Omental fat pad (tissue), 4 donors: ENCODE results near the gene PLXNC1. TPM values are rescaled to one million over a fixed set of nuclear protein-coding genes. Genes with fewer than 3 reads are reported as not detected.

Experiments used
- ATAC-seq: fragments of 150-250 bp; one replicate; pipeline ENCODE4 v1.9.1; 2016; ENCODE audit warnings: mild to moderate bottlenecking, moderate library complexity; ENCODE audit not compliant: low FRiP score
- DNase-seq: peaks from one replicate; pipeline ENCODE4 v3.0.0-alpha.2; 2019; ENCODE audit warnings: low spot score
- total RNA-seq, 4 donors: library from RNA; depleted of rRNA; stranded (reverse); fragments of >200 nt; gene quantifications; one replicate each; pipeline ENCODE4 v1.1.0, GENCODE V29; 2016
- TF ChIP-seq, protein P1 (sequence below), 3 donors: fragments of 450-650 bp; IDR thresholded peaks; one replicate each; pipeline ENCODE4 v1.5.1; 2016 to 2017; ENCODE audit warnings: antibody characterized with exemption in 3 of 3, mild to moderate bottlenecking in 3 of 3, moderate library complexity in 2 of 3

Gene PLXNC1
- total RNA-seq, 4 donors from 2014 or later: 4.2 to 42.7 (median 8.6) TPM

DNA sequence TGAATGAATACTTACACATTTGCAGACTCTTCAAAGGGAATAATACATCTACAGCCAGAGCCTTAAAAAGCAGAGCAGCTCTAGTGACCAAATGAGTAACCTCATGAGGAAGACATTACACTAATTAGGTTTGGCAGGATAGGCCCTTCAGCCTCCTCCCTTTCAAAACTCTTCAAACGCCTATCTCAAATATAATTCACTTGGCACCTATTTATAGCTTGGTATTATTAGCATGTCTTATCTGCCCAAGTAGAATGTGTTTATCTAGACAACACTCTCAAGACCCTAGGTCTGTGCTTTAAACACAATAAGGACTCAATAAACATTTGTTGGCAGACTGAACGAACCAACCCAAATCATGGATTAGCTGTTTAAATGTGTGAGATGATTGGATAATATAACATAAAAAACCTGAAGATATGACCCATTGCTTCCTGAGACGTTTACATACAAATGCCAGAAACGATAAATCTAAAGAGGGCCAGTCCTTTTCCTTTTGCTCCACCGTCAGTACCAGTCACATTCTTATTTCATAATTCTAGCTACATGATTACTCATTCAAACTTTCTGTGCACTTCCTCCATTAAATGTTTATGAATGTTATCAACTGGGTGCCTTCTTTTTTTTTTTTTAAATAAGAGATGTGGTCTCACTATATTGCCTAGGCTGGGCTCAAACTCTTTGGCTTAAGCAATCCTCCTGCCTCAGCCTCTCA, 188.0 kb downstream of the PLXNC1 start:
- ATAC-seq (no peak), DNase-seq (no peak)
- TF ChIP-seq, protein P1, sequence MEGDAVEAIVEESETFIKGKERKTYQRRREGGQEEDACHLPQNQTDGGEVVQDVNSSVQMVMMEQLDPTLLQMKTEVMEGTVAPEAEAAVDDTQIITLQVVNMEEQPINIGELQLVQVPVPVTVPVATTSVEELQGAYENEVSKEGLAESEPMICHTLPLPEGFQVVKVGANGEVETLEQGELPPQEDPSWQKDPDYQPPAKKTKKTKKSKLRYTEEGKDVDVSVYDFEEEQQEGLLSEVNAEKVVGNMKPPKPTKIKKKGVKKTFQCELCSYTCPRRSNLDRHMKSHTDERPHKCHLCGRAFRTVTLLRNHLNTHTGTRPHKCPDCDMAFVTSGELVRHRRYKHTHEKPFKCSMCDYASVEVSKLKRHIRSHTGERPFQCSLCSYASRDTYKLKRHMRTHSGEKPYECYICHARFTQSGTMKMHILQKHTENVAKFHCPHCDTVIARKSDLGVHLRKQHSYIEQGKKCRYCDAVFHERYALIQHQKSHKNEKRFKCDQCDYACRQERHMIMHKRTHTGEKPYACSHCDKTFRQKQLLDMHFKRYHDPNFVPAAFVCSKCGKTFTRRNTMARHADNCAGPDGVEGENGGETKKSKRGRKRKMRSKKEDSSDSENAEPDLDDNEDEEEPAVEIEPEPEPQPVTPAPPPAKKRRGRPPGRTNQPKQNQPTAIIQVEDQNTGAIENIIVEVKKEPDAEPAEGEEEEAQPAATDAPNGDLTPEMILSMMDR (IDR thresholded peaks at IDR 0.05): no peak

DNA sequence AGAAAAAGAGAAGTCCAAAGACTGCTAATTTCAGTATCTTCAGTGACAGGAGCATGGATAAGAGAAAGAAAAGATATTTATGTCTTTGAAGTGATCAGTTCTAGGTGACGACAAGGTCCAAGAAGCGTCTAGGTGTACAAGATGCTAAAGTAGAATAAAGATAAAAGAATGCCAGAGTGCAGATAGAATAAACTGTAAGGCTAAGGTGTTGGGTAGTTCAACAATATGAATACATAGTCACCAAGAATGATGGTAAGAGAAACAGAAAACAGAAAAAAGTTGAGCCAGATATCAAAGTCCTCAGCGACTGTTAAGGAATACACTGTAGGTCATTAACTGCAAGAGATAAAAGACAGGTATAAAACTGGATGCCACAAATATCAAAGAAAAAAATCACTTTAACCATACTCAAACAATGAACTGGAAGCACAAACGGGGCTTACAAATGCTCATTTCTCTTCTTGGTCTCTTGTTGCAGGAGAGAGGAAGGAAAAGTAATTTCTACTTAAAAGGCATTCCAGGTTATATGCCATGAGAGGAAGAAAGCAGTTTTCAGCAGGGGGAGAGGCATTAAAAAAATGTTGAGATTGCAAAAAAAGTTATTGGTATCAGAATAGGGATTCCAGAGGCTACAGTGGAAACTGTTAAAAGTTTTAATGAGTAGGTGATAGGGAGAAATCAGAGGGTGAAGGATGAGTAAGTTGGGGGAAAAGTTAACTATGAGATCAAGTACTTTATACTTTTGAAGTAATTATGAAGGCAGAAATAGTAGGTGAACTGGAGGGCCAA, 189.8 kb downstream of the PLXNC1 start:
- ATAC-seq: no peak
- no peak for DNase-seq
- TF ChIP-seq, protein P1 (IDR thresholded peaks at IDR 0.05): no peak

DNA sequence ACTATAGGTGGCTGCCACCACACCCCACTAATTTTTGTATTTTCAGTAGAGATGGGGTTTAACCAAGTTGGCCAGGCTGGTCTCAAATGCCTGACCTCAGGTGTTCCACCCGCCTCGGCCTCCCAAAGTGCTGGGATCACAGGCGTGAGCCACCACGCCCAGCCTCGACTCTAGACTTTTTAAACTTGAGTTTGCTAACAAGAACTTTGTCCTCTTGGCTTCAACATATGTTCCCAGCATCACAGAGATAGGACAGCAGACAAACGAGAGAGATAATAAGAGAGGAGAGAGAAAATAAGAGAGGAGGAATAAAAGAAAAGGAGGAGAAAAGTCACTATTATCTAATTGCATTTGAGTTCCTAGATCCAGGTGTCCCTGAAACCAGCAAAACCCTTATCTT, 192.2 kb downstream of the PLXNC1 start:
- ATAC-seq (no peak), DNase-seq (no peak)
- TF ChIP-seq, protein P1 (IDR thresholded peaks at IDR 0.05): no peak

DNA sequence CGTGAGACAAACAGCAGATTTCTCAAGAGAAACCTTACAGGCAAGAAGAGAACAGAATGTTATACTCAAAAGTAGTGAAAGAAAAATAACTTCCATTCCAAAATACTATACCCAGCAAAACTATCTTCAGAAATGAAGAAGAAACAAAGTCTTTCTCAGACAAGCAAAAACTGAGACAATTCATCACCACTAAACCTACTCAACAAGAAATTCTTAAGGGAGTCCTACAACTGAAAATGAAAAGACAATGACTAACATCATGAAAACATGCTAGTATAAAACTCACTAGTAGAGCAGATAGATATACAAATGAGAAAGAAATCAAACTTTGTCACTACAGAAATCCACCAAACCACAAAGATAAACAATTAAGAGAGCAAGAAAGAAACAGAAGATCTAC, 204.8 kb downstream of the PLXNC1 start:
- ATAC-seq (no peak), DNase-seq (no peak)
- TF ChIP-seq, protein P1 (IDR thresholded peaks at IDR 0.05): no peak
